K562 (cell line): ENCODE measurements around the gene ZBTB16. TPM values are rescaled to one million over a fixed set of nuclear protein-coding genes. Genes with fewer than 3 reads are reported as not detected.

ENCODE experiments used
- ATAC-seq: fragments of 200-7000 bp; cut with Tn5 transposase; 3 replicates; pipeline ENCODE4 v1.9.1; 2020; ENCODE audit warnings: moderate library complexity
- BruUV-seq: library from RNA; stranded (reverse); fragments of 400-500 nt; replicated peaks from 2 replicates; lab custom pipeline; 2021; lab: Mats Ljungman, UMichigan
- CTCF ChIA-PET: fragments of 300-600 bp; formaldehyde crosslinking; extraction: SDS; loops from one replicate; lab custom pipeline; 2021; ENCODE audit warnings: low intra/inter-chr PET ratio; lab: Yijun Ruan, JAX
- POLR2A ChIA-PET: fragments of 300-600, 350-650 bp; sonication (Branson Sonifier 250); formaldehyde crosslinking; extraction: SDS; loops from one replicate; lab custom pipeline; 2021; ENCODE audit warnings: antibody characterized with exemption, inconsistent platforms; lab: Yijun Ruan, JAX
- DNase-seq, 4 experiments: peaks; one replicate each; pipeline versions ENCODE4 v3.0.0 to v3.0.0-alpha.2; 2011 to 2018; ENCODE audit warnings: low spot score in 3 of 4, mixed read lengths in 3 of 4; ENCODE audit errors: extremely low read depth in 1 of 4
- FAIRE-seq: peaks from 2 replicates; lab custom pipeline; 2011; peaks lifted over from hg19 to GRCh38; lab: Jason Lieb, UNC
- H2AFZ ChIP-seq: 2 replicates; pipeline ENCODE4 v1.6.0; 2011; ENCODE audit warnings: low read depth, low read length, control low read depth, inconsistent platforms
- H3K27ac ChIP-seq: fragments of 200-600 bp; 3 replicates; pipeline ENCODE4 v1.8.0; 2011; ENCODE audit warnings: low read depth, mild to moderate bottlenecking, control low read depth, inconsistent platforms, low read length, moderate library complexity, mixed read lengths; ENCODE audit errors: extremely low read depth
- H3K27me3 ChIP-seq, 2 experiments: fragments of 300-600 bp in 1 of 2; 2 replicates in 1 of 2; 3 replicates in 1 of 2; pipeline versions ENCODE4 v1.6.0 to v1.8.0; 2011; ENCODE audit warnings: inconsistent platforms in 2 of 2, low read length in 2 of 2, mild to moderate bottlenecking in 1 of 2, mixed read lengths in 1 of 2, moderate library complexity in 1 of 2; ENCODE audit not compliant: control insufficient read depth in 2 of 2, insufficient read depth in 2 of 2
- H3K36me3 ChIP-seq: fragments of 300-600 bp; 3 replicates; pipeline ENCODE4 v1.8.0; 2011; ENCODE audit warnings: mild to moderate bottlenecking, low read length, inconsistent platforms; ENCODE audit not compliant: control insufficient read depth, insufficient read depth
- H3K4me1 ChIP-seq, 2 experiments: fragments of 200-600 bp in 1 of 2; replicated peaks in 1 of 2; 2 replicates in 1 of 2; 3 replicates in 1 of 2; pipeline versions ENCODE4 v1.5.1 to v1.8.0; 2011; ENCODE audit warnings: inconsistent platforms in 2 of 2, low read length in 2 of 2, mild to moderate bottlenecking in 1 of 2, mixed read lengths in 1 of 2, moderate library complexity in 1 of 2; ENCODE audit not compliant: control insufficient read depth in 2 of 2, insufficient read depth in 2 of 2
- H3K4me2 ChIP-seq: 2 replicates; pipeline ENCODE4 v1.6.1; 2011; ENCODE audit warnings: low read length, control low read depth, inconsistent platforms, mixed read lengths; ENCODE audit not compliant: insufficient read depth
- H3K4me3 ChIP-seq: fragments of 200-600 bp; sonication (generic), shearing (Covaris generic); 2 replicates; pipeline ENCODE4 v1.5.1; 2016; ENCODE audit warnings: control low read depth, inconsistent platforms
- H3K79me2 ChIP-seq: fragments of 200-600 bp; 3 replicates; pipeline ENCODE4 v1.8.0; 2011; ENCODE audit warnings: low read length, inconsistent platforms; ENCODE audit not compliant: control insufficient read depth, insufficient read depth
- H3K9ac ChIP-seq, 2 experiments: 2 replicates each; pipeline versions ENCODE4 v1.6.0 to v1.6.1; 2011; ENCODE audit warnings: low read depth in 2 of 2, low read length in 2 of 2, control low read depth in 1 of 2, inconsistent platforms in 1 of 2, mild to moderate bottlenecking in 1 of 2, mixed read lengths in 1 of 2; ENCODE audit not compliant: insufficient read depth in 1 of 2
- H3K9me1 ChIP-seq: one replicate; pipeline ENCODE4 v1.6.0; 2011; ENCODE audit warnings: inconsistent platforms, mild to moderate bottlenecking, low read length, moderate library complexity; ENCODE audit not compliant: control insufficient read depth, insufficient read depth
- H3K9me3 ChIP-seq: replicated peaks from 2 replicates; pipeline ENCODE4 v1.5.1; 2011; ENCODE audit warnings: low read depth, low read length, inconsistent platforms; ENCODE audit not compliant: control insufficient read depth, insufficient read depth
- H4K20me1 ChIP-seq: replicated peaks from 2 replicates; pipeline ENCODE4 v1.6.1; 2011; ENCODE audit warnings: low read length, inconsistent platforms, mixed read lengths; ENCODE audit not compliant: control insufficient read depth, insufficient read depth
- NR3C1 ChIP-seq: sonication (generic); formaldehyde crosslinking; IDR thresholded peaks from 2 replicates; pipeline ENCODE4 v1.8.1; 2022; ENCODE audit warnings: missing genetic modification reagents
- SLC30A9 ChIP-seq: fragments of 250-450 bp; sonication (Bioruptor Pico); IDR thresholded peaks from 2 replicates; pipeline ENCODE4 v1.8.0; 2022; ENCODE audit warnings: mild to moderate bottlenecking, moderate library complexity
- ZNF316 ChIP-seq: fragments of 450-650 bp; IDR thresholded peaks from 2 replicates; pipeline ENCODE4 v1.6.1; 2016
- WGBS: fragments of 100-300 bp; shearing (Covaris generic); methylation state at CpG from one replicate; pipeline ENCODE4 v1.1.6; 2016; ENCODE audit warnings: low coverage, mixed read lengths; ENCODE audit not compliant: insufficient coverage; ENCODE audit errors: missing lambda C conversion rate; 5-methylcytosine and 5-hydroxymethylcytosine counted together
- in situ Hi-C: fragments of 300-500 bp; cut with MboI; formaldehyde crosslinking; loops from 4 replicates; pipeline ENCODE4 v1.15.0; 2018; ENCODE audit warnings: inconsistent platforms, mixed read lengths
- intact Hi-C: fragments of 100-400 bp; cut with micrococcal nuclease; formaldehyde crosslinking; loops from 2 replicates; pipeline ENCODE4 v1.14.2; 2022
- polyA plus RNA-seq, 8 experiments: library from polyadenylated mRNA; depleted of rRNA in 4 of 8; stranded (reverse) in 5 of 8; unstranded in 3 of 8; fragments of >200 nt; fragmentation: Nextera tagmentation in 2 of 8; fragmentation: Illumina TruSeq in 1 of 8; extraction: Ambion mirVana in 2 of 8; extraction: Trizol in 1 of 8; gene quantifications; 2 replicates each; pipeline versions ENCODE4 v1.2.1 to v1.2.3, GENCODE V29; 2011 to 2014; ENCODE audit warnings: inconsistent platforms in 1 of 8, missing spikeins in 1 of 8
- total RNA-seq, 7 experiments: library from RNA; depleted of rRNA in 6 of 7; stranded (reverse); fragments of >200 nt in 6 of 7; fragmentation: Illumina TruSeq in 2 of 7; extraction: Trizol in 2 of 7; gene quantifications; 2 replicates each; pipeline versions ENCODE4 v1.2.1 to v1.2.3, GENCODE V29; 2011 to 2021; ENCODE audit warnings: low replicate concordance in 1 of 7
- TF ChIP-seq, protein P1 (sequence below): fragments of 250-450 bp; sonication (Bioruptor Pico); IDR thresholded peaks from 2 replicates; pipeline ENCODE4 v1.5.0; 2021

ZBTB16 gene
- total and polyA plus RNA-seq, 9 of the 15 experiments (the other 6 are each of a cell fraction or from before 2014, with no cell fraction given) = 0.06 to 0.40 (median 0.24) TPM; not detected in 4

- CTCF ChIA-PET = no interaction called here
- WGBS = 69% methylated on average over 3 of the region's 3 CpGs
These were observed 90.3 kb downstream of the ZBTB16 start for GRCh38 chr11:114149689-114150407.

More at GRCh38 chr11:114149689-114150407, 90.3 kb downstream of the ZBTB16 start:
- no peak for TF ChIP-seq SLC30A9
- TF ChIP-seq ZNF316 = 0 out of 2 replicates have a peak, but pooled peaks have one; percentile 5
- TF ChIP-seq, protein P1, sequence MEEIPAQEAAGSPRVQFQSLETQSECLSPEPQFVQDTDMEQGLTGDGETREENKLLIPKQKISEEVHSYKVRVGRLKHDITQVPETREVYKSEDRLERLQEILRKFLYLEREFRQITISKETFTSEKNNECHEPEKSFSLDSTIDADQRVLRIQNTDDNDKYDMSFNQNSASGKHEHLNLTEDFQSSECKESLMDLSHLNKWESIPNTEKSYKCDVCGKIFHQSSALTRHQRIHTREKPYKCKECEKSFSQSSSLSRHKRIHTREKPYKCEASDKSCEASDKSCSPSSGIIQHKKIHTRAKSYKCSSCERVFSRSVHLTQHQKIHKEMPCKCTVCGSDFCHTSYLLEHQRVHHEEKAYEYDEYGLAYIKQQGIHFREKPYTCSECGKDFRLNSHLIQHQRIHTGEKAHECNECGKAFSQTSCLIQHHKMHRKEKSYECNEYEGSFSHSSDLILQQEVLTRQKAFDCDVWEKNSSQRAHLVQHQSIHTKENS = no peak
- no peak for TF ChIP-seq NR3C1 (CRISPR knock-in tag)
- no peak overlapping the region for H3K27ac ChIP-seq
- H3K36me3 ChIP-seq = no peaks in the 10 kb centered on the region
- in situ Hi-C loops = no loop called here
- no peaks in the 10 kb centered on the region for H3K79me2 ChIP-seq
- peaks cover 0 to 2% of the 10 kb centered on the region in 2 experiments; a peak in 2 of 5 replicates for H3K27me3 ChIP-seq
- DNase-seq = no peak
- H4K20me1 ChIP-seq = no peaks in the 10 kb centered on the region
- no peak overlapping the region for H3K4me3 ChIP-seq
- H3K9me3 ChIP-seq = no peaks in the 10 kb centered on the region
- H2AFZ ChIP-seq = no peak overlapping the region
- no peak for FAIRE-seq
- H3K4me2 ChIP-seq = no peak overlapping the region
- ATAC-seq = no peak
- POLR2A ChIA-PET = interaction anchor here (0.9 kb wide), 1 partner anchor 8 kb away, joined by 3 read pairs; no protein-coding TSS in a partner anchor
- no TSS peak for BruUV-seq
- H3K9ac ChIP-seq = no peak overlapping the region
- H3K4me1 ChIP-seq = peaks cover 8 to 28% of the 10 kb centered on the region in 2 experiments
- H3K9me1 ChIP-seq = no peaks in the 10 kb centered on the region
- intact Hi-C loops = loop anchor here (5.0 kb wide), 1 partner anchor 47 kb away; no protein-coding TSS in a partner anchor
